HG03520 (cell line): ENCODE data around the gene IFIT3.

Source experiments
- ATAC-seq: cut with Tn5 transposase; IDR thresholded peaks from one replicate; pipeline ENCODE4 v1.9.1; 2021; ENCODE audit warnings: mild to moderate bottlenecking, moderate library complexity; ENCODE audit not compliant: unreplicated experiment

Gene IFIT3

GRCh38 chr10:89389254-89389653, 61.5 kb downstream of the IFIT3 start:
- ATAC-seq, result no peak
